Stimulated activated naive CD8-positive, alpha-beta T cell treated with anti-CD3 and anti-CD28 coated beads, Interleukin-15, Interleukin-2, amounts not matched to agents 100 ng/mL and 50 ng/mL, for 24 hours (primary cell): ENCODE measurements around the gene CRHR2.

Source experiments
- H3K27ac Mint-ChIP-seq: one replicate; pipeline ENCODE4 v1.8.0; 2021; ENCODE audit warnings: mild to moderate bottlenecking, mixed read lengths
- H3K27me3 Mint-ChIP-seq: one replicate; pipeline ENCODE4 v1.8.0; 2021; ENCODE audit warnings: mixed read lengths
- H3K36me3 Mint-ChIP-seq: one replicate; pipeline ENCODE4 v1.8.0; 2021; ENCODE audit warnings: low read depth, mixed read lengths
- H3K4me1 Mint-ChIP-seq: one replicate; pipeline ENCODE4 v1.8.0; 2021; ENCODE audit warnings: low read depth, mixed read lengths
- H3K4me3 Mint-ChIP-seq: one replicate; pipeline ENCODE4 v1.8.0; 2021; ENCODE audit warnings: mild to moderate bottlenecking, mixed read lengths
- H3K9me3 Mint-ChIP-seq: one replicate; pipeline ENCODE4 v1.8.0; 2021; ENCODE audit warnings: mixed read lengths

Gene CRHR2

DNA sequence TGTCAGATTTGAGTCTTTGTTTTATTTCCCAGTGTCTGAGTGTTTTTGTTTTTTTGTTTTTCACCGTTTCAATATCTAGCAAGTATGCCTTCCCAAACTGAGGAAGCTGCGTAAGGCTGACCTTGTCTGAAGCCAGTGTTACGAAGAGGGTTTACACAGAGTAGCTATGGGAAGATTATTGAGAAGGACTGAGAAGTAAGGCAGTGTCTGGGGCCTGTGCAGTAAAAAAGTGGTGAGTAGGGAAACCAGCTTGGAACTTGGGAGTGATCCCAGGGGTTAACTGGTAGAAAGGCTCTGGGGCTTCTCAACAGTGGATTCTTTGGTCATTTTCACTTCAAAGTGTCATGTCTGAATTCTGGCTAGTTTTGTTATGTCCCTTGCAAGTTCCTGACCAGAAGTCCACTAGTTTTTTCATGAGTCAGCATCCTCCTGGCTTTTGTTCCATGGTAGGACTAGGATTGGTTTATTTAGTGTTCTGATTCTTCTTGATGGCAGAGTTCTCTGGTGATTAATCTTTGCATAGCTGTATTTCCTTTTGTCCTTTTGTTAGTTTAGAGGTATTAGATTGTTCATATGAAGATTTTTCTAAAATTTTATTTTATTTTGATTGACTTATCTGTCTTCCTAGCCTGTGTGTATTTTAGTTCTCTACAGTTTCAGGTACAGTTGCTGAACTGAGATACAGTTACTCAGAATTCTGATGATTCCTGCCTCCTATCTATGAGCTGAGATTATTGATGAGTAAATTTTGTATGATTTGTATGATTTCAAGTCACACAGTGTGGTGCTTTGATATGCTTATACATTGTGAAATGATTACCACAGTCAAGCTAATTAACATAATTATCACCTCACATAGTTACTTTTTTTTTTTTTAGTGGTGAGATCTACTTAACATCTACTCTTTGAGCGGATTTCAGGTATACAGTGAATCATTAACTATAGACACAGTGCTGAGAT lies 68.6 kb downstream of the CRHR2 start:
- Mint-ChIP-seq H3K9me3 (no peaks in the 10 kb centered on the region), H3K27ac (peak overlapping the region; percentile 83), H3K4me3 (no peak overlapping the region), H3K4me1 (peaks cover 41% of the 10 kb centered on the region), H3K36me3 (peaks cover 93% of the 10 kb centered on the region), H3K27me3 (no peaks in the 10 kb centered on the region)

DNA sequence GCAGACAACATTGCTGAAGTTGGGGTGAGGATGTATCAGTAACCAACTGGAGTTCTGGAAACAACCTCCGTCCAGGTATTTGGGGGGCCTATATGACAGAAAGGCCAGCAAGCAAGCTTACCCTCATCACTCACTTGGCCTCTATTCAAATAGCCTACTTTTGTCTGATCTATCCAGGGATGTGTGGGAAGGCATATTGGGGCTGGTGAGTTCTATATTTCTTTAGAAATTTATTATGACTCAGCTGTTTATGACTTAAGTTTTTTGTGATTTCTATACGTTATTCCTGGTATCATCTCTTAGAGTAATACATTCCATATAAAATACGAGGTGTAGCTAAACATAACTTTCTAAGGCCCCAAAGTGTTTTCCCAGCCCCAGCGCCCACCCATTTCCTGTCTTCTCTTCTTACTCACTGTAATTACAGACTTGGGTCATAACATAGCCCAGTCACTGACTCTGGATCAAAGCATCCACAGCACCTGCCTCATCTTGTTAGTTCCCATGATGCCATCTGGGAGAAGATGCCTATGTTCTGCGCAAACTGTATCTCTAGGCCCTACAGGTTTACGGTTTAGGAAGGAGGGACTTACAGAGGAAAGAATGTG lies 69.5 kb downstream of the CRHR2 start:
- H3K27me3 Mint-ChIP-seq, result no peaks in the 10 kb centered on the region
- H3K4me3 Mint-ChIP-seq, result no peak overlapping the region
- H3K4me1 Mint-ChIP-seq, result peaks cover 41% of the 10 kb centered on the region
- peaks cover 93% of the 10 kb centered on the region for H3K36me3 Mint-ChIP-seq
- peak overlapping the region; percentile 83 for H3K27ac Mint-ChIP-seq
- H3K9me3 Mint-ChIP-seq, result no peaks in the 10 kb centered on the region

DNA sequence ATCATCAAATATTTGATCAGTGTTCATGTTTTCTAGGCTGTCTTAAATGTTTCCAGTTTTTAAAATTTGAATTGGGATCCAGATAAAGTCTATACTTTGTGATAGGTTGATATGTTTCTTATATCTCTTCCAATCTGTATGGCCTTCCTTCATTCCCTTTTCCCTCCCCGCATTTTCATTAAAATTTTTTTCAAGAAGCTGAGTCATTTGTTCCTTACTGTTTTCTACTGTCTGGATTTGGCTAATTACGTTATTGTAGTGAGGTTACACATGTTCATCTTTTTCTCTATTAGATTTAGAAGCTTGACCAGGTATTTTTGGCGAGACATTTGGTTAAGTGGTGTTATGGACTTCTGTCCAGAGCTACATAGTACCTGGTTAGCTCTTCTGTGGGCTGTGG lies 76.4 kb downstream of the CRHR2 start:
- H3K36me3 Mint-ChIP-seq, result peaks cover 90% of the 10 kb centered on the region
- no peaks in the 10 kb centered on the region for H3K9me3 Mint-ChIP-seq

DNA sequence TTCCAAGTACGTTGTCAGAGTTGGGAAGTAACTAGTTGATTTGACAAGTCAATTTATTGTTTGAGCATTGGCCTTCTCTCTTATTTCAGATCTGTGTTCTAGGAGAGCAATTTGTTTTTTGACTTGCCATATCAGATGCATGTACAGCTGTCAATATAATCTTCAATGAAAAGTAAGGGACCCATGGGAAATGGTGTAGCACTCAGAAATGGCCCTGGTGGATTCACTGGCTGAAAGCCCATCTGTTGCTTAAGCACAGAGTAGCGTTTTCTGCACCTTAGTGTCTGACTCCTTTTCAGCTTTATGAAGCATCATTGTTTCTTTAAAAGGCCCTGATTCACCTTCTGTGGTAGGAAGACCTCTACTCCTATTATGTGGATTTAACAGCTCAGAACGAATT lies 77.4 kb downstream of the CRHR2 start:
- Mint-ChIP-seq H3K36me3 (peaks cover 90% of the 10 kb centered on the region), H3K27ac (peak overlapping the region; percentile 6), H3K4me3 (no peak overlapping the region), H3K27me3 (no peaks in the 10 kb centered on the region), H3K9me3 (no peaks in the 10 kb centered on the region), H3K4me1 (peaks cover 35% of the 10 kb centered on the region)

More for the DNA sequence above, 76.4 kb downstream of the CRHR2 start:
- Mint-ChIP-seq H3K27me3 (no peaks in the 10 kb centered on the region), H3K27ac (no peak overlapping the region), H3K4me1 (peaks cover 44% of the 10 kb centered on the region), H3K4me3 (no peak overlapping the region)
